Measurements from ENCODE around the gene DENND10. TPM values are rescaled to one million over a fixed set of nuclear protein-coding genes. Genes with fewer than 3 reads are reported as not detected.
"Not testable (repeated sequence)": the region's sequence is repeated elsewhere in the genome, so short reads cannot be mapped to it uniquely, and the experiment has no call there.

DENND10 gene
- total RNA-seq, 3 donors from 2014 or later, result 36.6 to 39.9 (median 38.0) TPM

GRCh38 chr10:119101366-119102098 is 2.4 kb upstream of the DENND10 start:
- Histone ChIP-seq H3K4me3 (no peak overlapping the region), H3K4me1 (ENCODE audit: low read depth) (peaks cover 13% of the 10 kb centered on the region), H3K9me3 (no peaks in the 10 kb centered on the region), H3K36me3 (ENCODE audit: low read depth) (no peaks in the 10 kb centered on the region)
- intact Hi-C loops (cut with DNase I, micrococcal nuclease), result no loop called here
- ATAC-seq (no peak), DNase-seq (no peak)
- TF ChIP-seq, protein P1, sequence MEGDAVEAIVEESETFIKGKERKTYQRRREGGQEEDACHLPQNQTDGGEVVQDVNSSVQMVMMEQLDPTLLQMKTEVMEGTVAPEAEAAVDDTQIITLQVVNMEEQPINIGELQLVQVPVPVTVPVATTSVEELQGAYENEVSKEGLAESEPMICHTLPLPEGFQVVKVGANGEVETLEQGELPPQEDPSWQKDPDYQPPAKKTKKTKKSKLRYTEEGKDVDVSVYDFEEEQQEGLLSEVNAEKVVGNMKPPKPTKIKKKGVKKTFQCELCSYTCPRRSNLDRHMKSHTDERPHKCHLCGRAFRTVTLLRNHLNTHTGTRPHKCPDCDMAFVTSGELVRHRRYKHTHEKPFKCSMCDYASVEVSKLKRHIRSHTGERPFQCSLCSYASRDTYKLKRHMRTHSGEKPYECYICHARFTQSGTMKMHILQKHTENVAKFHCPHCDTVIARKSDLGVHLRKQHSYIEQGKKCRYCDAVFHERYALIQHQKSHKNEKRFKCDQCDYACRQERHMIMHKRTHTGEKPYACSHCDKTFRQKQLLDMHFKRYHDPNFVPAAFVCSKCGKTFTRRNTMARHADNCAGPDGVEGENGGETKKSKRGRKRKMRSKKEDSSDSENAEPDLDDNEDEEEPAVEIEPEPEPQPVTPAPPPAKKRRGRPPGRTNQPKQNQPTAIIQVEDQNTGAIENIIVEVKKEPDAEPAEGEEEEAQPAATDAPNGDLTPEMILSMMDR (IDR thresholded peaks at IDR 0.05), result no peak

GRCh38 chr10:119103241-119103902 is 541 bp upstream of the DENND10 start:
- intact Hi-C loops (cut with DNase I, micrococcal nuclease), result no loop called here
- TF ChIP-seq, protein P1 (IDR thresholded peaks at IDR 0.05), result no peak
- no peak for DNase-seq
- no peak overlapping the region for H3K4me3 ChIP-seq
- no peaks in the 10 kb centered on the region for H3K36me3 ChIP-seq (ENCODE audit: low read depth)
- no peaks in the 10 kb centered on the region for H3K9me3 ChIP-seq
- H3K4me1 ChIP-seq (ENCODE audit: low read depth), result peaks cover 13% of the 10 kb centered on the region
- no peak for ATAC-seq

GRCh38 chr10:119104654-119105015 is 722 bp downstream of the DENND10 start:
- no peaks in the 10 kb centered on the region for H3K9me3 ChIP-seq
- TF ChIP-seq, protein P1 (IDR thresholded peaks at IDR 0.05), result no peak
- peaks cover 13% of the 10 kb centered on the region for H3K4me1 ChIP-seq (ENCODE audit: low read depth)
- intact Hi-C loops (cut with DNase I, micrococcal nuclease), result no loop called here
- peak in 2 of 3 donors; percentile 44 to 64 for DNase-seq
- H3K36me3 ChIP-seq (ENCODE audit: low read depth), result no peaks in the 10 kb centered on the region
- no peak for ATAC-seq
- H3K4me3 ChIP-seq, result peak overlapping the region; percentile 78

- intact Hi-C loops (cut with DNase I, micrococcal nuclease), result no loop called here
- Histone ChIP-seq H3K36me3 (ENCODE audit: low read depth) (no peaks in the 10 kb centered on the region), H3K9me3 (no peaks in the 10 kb centered on the region), H3K4me1 (ENCODE audit: low read depth) (peaks cover 13% of the 10 kb centered on the region), H3K4me3 (no peak overlapping the region)
- ATAC-seq (no peak), DNase-seq (no peak)
- TF ChIP-seq, protein P1 (IDR thresholded peaks at IDR 0.05), result no peak
Observed at GRCh38 chr10:119105155-119105554, 1.2 kb downstream of the DENND10 start.

GRCh38 chr10:119105899-119106298 is 2.0 kb downstream of the DENND10 start:
- DNase-seq; intact Hi-C loops (cut with DNase I, micrococcal nuclease); H3K4me3 ChIP-seq; ATAC-seq; H3K4me1 ChIP-seq (ENCODE audit: low read depth); H3K9me3 ChIP-seq; H3K36me3 ChIP-seq (ENCODE audit: low read depth): not testable (repeated sequence)

DNA sequence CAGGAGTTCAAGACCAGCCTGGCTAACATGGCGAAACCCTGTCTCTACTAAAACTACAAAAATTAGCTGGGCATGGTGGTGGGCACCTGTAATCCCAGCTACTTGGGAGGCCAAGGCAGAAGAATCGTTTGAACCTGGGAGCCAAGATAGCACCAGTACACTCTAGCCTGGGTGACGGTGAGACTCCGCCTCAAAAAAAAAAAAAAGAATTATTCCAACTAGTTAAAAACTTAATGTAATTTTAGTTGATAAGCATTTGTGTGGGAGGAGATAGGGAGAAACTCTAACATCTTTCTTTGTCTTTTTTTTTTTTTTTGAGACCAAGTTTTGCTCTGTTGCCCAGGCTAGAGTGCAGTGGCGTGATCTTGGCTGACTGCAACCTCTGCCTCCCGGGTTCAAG is 3.2 kb downstream of the DENND10 start:
- H3K4me1 ChIP-seq (ENCODE audit: low read depth); intact Hi-C loops (cut with DNase I, micrococcal nuclease); H3K36me3 ChIP-seq (ENCODE audit: low read depth); H3K9me3 ChIP-seq; H3K4me3 ChIP-seq; ATAC-seq; DNase-seq: not testable (repeated sequence)

DNA sequence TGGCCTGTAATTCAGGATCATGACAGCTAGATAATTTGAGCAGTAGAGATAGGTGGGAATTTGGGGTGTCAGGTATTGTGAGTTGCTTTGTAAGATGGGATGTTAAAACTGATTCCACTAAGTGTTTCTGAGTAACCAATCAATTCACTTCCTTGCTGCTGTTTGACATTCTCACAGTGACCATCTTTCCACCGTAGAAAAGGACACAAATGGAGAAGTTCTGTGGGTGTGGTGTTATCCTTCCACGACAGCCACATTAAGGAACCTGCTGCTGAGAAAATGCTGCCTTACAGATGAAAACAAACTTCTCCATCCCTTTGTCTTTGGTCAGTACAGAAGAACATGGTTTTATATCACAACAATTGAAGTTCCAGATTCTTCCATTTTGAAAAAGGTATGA is 3.9 kb downstream of the DENND10 start:
- H3K9me3 ChIP-seq; ATAC-seq; intact Hi-C loops (cut with DNase I, micrococcal nuclease); DNase-seq; H3K4me3 ChIP-seq; H3K4me1 ChIP-seq (ENCODE audit: low read depth): not testable (repeated sequence)
- peaks cover 10% of the 10 kb centered on the region for H3K36me3 ChIP-seq (ENCODE audit: low read depth)
